GM12801 (cell line): ENCODE data around the gene MED22.

Source experiments
- CTCF ChIP-seq: IDR thresholded peaks from one replicate; pipeline ENCODE4 v1.5.1; 2011; ENCODE audit warnings: control low read depth; ENCODE audit not compliant: insufficient read length; ENCODE audit errors: extremely low read depth

Gene MED22

GRCh38 chr9:133374612-133375115, 26.7 kb upstream of the MED22 start:
- TF ChIP-seq CTCF = no peak

- TF ChIP-seq CTCF = no peak
These were observed 24.2 kb upstream of the MED22 start for GRCh38 chr9:133372144-133372543.

- no peak for TF ChIP-seq CTCF
These were observed 23.4 kb upstream of the MED22 start for GRCh38 chr9:133371261-133371711.

- no peak for TF ChIP-seq CTCF
These were observed 22.8 kb upstream of the MED22 start for GRCh38 chr9:133370685-133371084.

- TF ChIP-seq CTCF = no peak
These were observed 22.0 kb upstream of the MED22 start for GRCh38 chr9:133369933-133370332.

- no peak for TF ChIP-seq CTCF
These were observed 21.5 kb upstream of the MED22 start for GRCh38 chr9:133369422-133369821.

GRCh38 chr9:133368249-133368881, 20.4 kb upstream of the MED22 start:
- TF ChIP-seq CTCF = no peak

GRCh38 chr9:133367778-133368177, 19.8 kb upstream of the MED22 start:
- no peak for TF ChIP-seq CTCF
